ENCODE data around the gene CPM. TPM values are rescaled to one million over a fixed set of nuclear protein-coding genes. Genes with fewer than 3 reads are reported as not detected.

CPM gene
- total RNA-seq, 1 donor from 2014 or later, result under 0.01 TPM

DNA sequence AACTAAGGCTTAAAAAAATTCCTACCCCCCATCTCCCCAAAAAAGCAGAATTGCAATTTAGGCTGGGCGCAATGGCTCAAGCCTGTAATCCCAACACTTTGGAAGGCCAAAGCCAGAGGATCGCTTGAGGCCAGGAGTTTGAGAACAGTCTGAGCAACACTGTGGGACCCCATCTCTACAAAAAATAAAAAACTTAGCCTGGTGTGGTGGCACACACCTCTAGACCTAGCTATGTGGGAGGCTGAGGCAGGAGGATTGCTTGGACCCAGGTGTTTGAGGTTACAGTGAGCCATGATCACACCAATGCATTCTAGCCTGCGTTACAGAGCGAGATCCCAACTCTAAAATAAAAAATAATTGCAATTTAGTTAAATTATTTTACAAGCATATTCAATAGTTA lies 54.1 kb downstream of the CPM start:
- no peak for DNase-seq (ENCODE audit: low read depth in 2 of 2)

- no peak for DNase-seq (ENCODE audit: low read depth in 2 of 2)
Observed at GRCh38 chr12:68878283-68878682, 54.7 kb downstream of the CPM start.

- DNase-seq (ENCODE audit: low read depth in 2 of 2), result no peak
Observed at GRCh38 chr12:68877583-68877982, 55.4 kb downstream of the CPM start.

- DNase-seq (ENCODE audit: low read depth in 2 of 2), result no peak
Observed at GRCh38 chr12:68876461-68876860, 56.5 kb downstream of the CPM start.

DNA sequence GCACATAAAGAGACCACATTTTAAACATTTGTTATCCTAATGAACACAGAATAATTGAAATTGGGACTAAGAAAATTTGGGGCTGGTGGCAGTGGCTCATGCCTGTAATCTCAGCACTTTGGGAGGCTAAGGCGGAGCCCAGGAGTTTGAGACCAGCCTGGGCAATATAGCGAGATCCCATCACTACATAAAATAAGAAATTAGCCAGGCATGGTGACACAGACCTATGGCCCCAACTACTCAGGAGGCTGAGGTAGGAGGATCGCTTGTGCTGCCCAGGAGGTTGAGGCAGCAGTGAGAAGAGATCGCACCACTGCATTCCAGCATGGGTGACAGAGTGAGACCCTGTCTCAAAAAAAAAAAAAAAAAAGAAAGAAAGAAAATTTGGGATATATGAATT lies 59.7 kb downstream of the CPM start:
- no peak for DNase-seq (ENCODE audit: low read depth in 2 of 2)

DNA sequence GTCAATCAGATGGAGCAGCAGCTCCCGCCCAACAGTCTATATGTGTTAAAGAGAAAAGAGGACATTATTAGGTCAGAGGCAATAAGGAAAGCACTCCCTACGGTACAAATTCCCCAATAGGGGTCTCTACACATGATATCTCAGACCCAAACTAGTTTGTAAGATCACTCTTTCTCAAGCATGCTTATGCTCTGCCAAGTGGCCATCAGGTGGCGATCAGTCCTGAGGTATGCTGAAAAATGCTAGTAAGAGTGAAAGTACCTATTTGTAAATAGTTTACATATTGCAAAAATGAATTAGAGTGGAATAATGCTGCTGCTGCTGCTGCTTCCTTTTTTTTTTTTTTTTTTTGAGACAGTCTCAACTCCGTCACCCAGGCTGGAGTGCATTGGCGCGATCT lies 61.0 kb downstream of the CPM start:
- peak; percentile 13 to 42 for DNase-seq (ENCODE audit: low read depth in 2 of 2)

DNA sequence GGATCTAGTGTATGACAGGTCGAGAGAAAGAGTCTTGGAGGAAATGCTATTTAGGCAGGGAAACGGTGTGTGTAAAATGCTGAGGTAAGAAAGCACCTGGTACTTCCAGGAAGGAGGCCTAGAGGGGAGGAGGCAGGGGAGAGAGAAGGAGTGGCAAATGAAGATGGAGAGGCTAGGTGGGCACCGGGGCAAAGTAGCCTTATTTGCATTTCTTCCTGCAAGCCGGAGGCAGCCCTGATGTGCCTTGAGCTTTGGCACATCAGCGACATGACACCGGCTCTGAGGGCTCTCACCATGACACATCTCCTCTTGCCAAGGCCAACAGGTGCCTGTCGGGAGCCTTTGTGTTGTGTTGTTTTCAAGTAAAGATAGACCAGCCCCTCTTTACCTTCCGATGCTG lies 61.6 kb downstream of the CPM start:
- DNase-seq (ENCODE audit: low read depth in 2 of 2), result no peak

GRCh38 chr12:68870443-68870842 lies 62.5 kb downstream of the CPM start:
- DNase-seq (ENCODE audit: low read depth in 2 of 2), result no peak

DNA sequence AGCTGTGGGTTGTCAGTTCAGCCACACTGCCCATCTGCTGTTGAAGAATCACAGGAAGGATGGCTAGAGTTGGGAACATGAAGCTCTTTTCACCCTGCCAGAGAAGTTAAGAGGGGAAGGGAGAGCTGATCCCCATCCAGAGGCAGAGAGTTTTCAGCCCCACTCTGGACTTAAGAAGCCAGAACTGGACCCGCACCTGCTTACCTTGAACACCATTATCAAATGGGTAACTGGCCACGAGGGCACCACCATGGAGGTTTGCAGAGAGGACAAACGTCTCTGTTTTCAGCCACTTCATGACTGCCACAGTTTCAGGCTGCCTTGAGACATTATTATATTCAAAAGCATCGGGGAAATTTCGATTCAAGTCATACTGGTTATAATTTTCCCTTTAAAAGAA lies 63.0 kb downstream of the CPM start:
- no peak for DNase-seq (ENCODE audit: low read depth in 2 of 2)

DNA sequence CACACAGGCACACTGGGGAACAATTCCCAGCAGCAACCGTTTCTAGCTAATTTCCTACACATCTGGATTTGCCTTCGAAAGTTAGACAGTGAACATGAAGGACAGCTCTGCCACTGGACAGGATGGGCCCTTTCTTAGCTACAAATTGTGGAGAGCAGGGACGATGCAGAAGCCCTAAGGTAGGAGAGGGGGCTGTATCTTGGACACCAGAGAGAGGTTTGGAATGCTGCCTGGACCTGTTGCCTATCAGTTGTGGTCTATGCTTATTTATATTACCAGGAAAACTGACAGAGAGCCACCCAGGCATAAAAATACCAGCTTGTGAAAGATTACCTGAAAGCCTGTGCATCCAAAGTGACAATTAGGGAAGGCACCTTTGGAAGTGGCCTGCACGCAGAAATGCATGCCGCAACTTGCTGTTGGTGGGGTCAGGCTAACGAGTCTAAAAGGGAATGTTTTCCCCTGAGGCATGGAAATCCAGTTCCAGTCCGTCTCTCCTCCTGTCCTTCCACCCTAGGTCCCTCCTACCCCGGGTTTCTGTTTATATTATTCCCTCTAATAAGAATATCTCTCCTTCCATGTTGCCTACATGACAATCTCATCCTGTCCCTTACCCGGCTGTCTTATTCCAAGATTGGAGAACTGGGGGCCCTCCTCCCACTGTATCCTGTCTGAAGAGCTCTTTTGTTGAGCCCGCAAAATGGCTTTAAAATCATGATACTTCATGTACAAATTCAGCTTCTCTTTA lies 64.8 kb downstream of the CPM start:
- DNase-seq (ENCODE audit: low read depth in 2 of 2), result no peak

DNA sequence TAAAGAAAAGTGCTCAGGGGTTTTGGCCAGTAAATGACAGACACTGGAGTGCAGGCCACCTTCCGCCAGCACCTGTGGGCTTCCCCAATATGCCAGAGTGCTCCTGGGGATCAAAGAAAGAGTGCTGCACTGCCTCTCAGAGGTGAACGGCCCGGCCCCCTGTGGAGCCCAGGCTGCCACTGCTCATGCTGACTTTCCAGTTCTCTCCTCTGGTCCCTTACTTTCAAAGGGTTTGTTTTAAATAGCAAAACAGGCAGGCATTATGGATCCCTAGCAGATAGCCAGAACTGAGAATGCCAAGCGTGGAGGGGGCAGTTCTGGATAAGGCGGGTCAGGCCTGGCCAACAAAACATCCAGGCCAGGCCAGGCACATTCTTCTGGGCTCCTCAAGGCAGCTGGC lies 65.4 kb downstream of the CPM start:
- DNase-seq (ENCODE audit: low read depth in 2 of 2), result no peak

- no peak for DNase-seq (ENCODE audit: low read depth in 2 of 2)
Observed at GRCh38 chr12:68866950-68867349, 66.0 kb downstream of the CPM start.

GRCh38 chr12:68865399-68866164 lies 67.4 kb downstream of the CPM start:
- no peak for DNase-seq (ENCODE audit: low read depth in 2 of 2)

- DNase-seq (ENCODE audit: low read depth in 2 of 2), result no peak
Observed at GRCh38 chr12:68864604-68865003, 68.4 kb downstream of the CPM start.

DNA sequence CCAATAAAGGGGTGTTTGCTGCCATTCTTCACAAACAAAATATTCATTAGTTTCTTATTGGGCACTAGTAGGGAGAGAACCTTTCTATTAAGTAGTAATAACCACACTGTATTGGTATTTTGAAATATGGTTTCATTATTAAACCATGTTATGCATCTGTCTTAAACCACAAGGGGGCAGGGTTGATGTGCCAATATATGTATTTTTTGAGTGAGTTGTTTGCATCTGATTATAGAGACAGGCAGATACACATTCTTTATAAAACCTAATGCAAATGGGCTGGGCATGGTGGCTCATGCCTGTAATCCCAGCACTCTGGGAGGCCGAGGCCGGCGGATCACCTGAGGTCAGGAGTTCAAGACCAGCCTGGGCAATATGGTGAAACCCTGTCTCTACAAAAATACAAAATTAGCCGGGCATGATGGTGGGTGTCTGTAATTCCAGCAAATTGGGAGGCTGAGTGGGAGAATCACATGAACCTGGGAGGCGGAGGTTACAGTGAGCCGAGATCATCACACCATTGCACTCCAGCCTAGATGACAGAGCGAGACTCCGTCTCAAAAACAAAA lies 69.0 kb downstream of the CPM start:
- peak; percentile 64 to 66 for DNase-seq (ENCODE audit: low read depth in 2 of 2)

DNA sequence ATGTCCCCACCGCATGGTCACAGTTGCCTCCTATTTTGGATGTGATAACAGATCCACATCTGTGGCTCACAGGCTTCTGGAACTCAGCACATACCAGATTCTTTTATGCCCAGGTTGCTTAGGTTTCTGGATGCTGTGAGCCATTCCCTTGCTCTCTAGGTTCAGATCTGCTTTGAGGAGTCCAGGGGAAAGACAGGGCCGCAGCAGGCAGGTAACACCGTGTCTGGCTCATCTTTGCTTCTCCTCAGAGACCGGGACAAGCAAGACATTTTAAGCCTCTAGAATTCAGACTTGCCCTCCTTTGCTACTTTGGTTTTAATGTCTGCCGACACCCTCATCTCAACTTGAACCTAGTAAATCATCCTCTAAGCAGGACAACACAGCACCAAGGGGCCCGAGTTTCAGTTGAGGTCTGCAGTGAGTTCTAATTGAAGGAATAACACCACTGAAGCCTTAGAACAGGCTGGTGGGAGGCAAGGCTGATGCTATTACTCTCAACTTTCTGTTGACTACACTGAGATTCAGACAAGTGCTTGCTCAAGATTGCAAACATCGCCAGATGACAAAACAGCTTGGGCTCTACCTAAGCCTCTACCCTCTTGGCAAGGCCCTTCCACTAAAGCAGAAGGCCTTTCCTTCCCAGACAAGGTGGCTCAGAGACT lies 69.7 kb downstream of the CPM start:
- no peak for DNase-seq (ENCODE audit: low read depth in 2 of 2)

- no peak for DNase-seq (ENCODE audit: low read depth in 2 of 2)
Observed at GRCh38 chr12:68861890-68862289, 71.1 kb downstream of the CPM start.

- DNase-seq (ENCODE audit: low read depth in 2 of 2), result no peak
Observed at GRCh38 chr12:68856510-68856909, 76.5 kb downstream of the CPM start.

- no peak for DNase-seq (ENCODE audit: low read depth in 2 of 2)
Observed at GRCh38 chr12:68855771-68856170, 77.2 kb downstream of the CPM start.

GRCh38 chr12:68855111-68855510 lies 77.9 kb downstream of the CPM start:
- DNase-seq (ENCODE audit: low read depth in 2 of 2), result no peak

GRCh38 chr12:68854554-68854953 lies 78.4 kb downstream of the CPM start:
- no peak for DNase-seq (ENCODE audit: low read depth in 2 of 2)

- no peak for DNase-seq (ENCODE audit: low read depth in 2 of 2)
Observed at GRCh38 chr12:68854078-68854468, 78.9 kb downstream of the CPM start.

Measured in lung microvascular endothelial cell (primary cell).